ENCODE results near the gene DENND1A. TPM values are rescaled to one million over a fixed set of nuclear protein-coding genes. Genes with fewer than 3 reads are reported as not detected.

DENND1A gene
- total RNA-seq, 2 experiments from 2014 or later, result 12.2 to 14.5 TPM

DNA sequence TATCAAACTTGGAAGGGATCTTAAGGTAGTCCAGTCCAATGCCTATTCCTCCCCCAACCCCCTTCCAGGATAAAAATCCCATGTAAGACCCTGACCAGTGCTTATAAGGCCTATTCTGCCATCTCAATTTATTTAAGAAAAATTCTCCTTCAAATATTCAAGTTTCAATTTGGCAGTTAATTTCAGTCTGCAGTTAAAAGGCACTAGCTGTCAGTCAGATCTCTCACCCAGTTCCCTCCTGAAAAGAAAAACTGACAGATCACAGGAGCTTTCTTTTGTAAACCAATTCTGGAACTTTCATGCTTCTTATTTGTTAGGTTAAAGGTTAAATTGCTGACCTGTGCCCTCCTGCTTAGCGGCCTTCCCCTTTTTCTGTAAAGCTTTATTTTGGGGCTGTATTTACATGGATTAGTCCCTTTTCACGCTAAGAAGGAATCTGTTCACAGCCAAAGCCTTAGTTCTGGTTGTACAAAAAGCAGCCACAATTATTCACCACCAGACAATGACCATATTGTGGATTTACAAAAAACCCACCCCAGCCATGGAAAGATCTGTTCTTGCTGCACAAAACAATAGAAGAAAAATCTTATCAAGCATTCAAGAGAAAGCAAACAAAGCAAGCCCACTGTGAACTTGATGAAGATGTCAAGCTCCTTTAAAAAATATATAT, 68.7 kb downstream of the DENND1A start:
- no peak overlapping the region for H3K4me3 Mint-ChIP-seq
- ATAC-seq (no peak), DNase-seq (no peak)
- peaks cover 2% of the 10 kb centered on the region for H3K9me3 Mint-ChIP-seq (ENCODE audit: low read depth)
- CTCF ChIA-PET, result interaction anchor here (1.4 to 1.8 kb wide), 2 partner anchors 9 to 12 kb away, joined by 3 to 4 read pairs; no protein-coding TSS in a partner anchor
- no peaks in the 10 kb centered on the region for H3K36me3 Mint-ChIP-seq
- H3K4me1 Mint-ChIP-seq, result peaks cover 8% of the 10 kb centered on the region
- no peaks in the 10 kb centered on the region for H3K27me3 Mint-ChIP-seq
- no peak overlapping the region for H3K27ac Mint-ChIP-seq

DNA sequence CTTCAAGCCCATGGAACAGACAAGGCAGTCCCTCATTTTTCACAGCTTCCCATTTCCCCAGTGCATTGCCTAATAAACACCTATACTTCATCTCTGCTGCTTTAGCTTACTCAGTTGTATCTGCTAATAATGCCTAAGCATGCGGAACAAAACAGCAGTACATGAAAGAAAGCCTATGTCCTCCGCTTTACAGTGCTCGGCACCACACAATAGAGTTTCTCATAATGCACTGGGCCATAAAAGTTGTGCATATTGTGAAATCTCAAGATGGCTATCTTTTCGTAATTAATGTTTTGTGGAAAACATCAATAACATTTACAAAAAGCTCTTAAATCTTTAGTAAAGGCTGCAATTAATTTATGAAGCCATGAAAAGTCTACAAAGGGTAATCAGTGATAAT, 69.3 kb downstream of the DENND1A start:
- no peak overlapping the region for H3K27ac Mint-ChIP-seq
- CTCF ChIA-PET, result interaction anchor here (1.4 to 1.8 kb wide), 2 partner anchors 10 to 12 kb away, joined by 3 to 4 read pairs; no protein-coding TSS in a partner anchor

DNA sequence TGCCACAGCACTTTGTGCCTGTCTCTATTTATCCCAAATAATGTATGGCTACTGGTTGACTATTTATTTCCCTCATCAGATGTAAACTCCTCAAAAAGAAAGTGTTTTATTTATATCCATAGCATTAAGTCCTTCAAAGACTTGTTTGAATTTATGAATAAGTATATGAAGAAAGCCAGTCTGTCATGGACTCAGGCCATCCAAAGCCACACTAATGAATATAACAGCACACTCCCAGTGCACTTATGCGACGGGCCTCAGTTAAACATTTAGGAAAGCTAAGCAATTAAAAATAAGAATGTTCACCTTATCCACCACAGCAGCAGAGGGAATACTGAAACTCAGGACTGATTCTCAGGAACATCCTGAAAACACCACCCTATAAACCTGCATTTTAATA, 77.5 kb downstream of the DENND1A start:
- Mint-ChIP-seq H3K9me3 (ENCODE audit: low read depth) (peaks cover 12% of the 10 kb centered on the region), H3K4me3 (no peak overlapping the region), H3K36me3 (peaks cover 10% of the 10 kb centered on the region), H3K27me3 (no peaks in the 10 kb centered on the region), H3K27ac (no peak overlapping the region), H3K4me1 (no peaks in the 10 kb centered on the region)
- ATAC-seq (no peak), DNase-seq (no peak)
- CTCF ChIA-PET, result interaction anchor here (1.0 kb wide), 1 partner anchor 19 kb away, joined by 3 read pairs; no protein-coding TSS in a partner anchor

More for the DNA sequence above, 69.3 kb downstream of the DENND1A start:
- ATAC-seq (no peak), DNase-seq (no peak)
- Mint-ChIP-seq H3K9me3 (ENCODE audit: low read depth) (peaks cover 2% of the 10 kb centered on the region), H3K4me1 (peaks cover 2% of the 10 kb centered on the region), H3K27me3 (no peaks in the 10 kb centered on the region), H3K4me3 (no peak overlapping the region), H3K36me3 (no peaks in the 10 kb centered on the region)

DNA sequence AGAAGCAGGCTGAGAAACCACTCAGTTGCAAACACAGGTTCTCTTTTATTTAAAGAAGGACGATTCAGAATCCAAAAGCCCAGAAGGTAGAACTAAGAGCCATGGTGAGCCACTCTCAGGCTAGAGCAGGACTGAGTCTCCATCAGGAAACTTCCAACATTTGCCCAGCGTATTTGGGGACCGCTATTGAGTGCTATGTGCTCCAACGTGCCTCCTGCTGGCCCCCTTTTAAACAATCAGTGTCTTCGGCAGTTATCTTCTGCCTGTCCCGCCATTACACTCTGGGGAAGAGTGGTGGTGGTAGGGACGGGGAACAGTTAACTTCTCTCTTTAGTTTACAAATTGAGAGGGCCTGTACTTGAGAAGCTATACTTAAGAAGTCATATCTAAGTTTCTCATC, 78.1 kb downstream of the DENND1A start:
- CTCF ChIA-PET, result no interaction called here
- DNase-seq (no peak), ATAC-seq (no peak)
- Mint-ChIP-seq H3K9me3 (ENCODE audit: low read depth) (peaks cover 15% of the 10 kb centered on the region), H3K27me3 (no peaks in the 10 kb centered on the region), H3K4me3 (no peak overlapping the region), H3K36me3 (peaks cover 16% of the 10 kb centered on the region), H3K27ac (no peak overlapping the region), H3K4me1 (no peaks in the 10 kb centered on the region)

DNA sequence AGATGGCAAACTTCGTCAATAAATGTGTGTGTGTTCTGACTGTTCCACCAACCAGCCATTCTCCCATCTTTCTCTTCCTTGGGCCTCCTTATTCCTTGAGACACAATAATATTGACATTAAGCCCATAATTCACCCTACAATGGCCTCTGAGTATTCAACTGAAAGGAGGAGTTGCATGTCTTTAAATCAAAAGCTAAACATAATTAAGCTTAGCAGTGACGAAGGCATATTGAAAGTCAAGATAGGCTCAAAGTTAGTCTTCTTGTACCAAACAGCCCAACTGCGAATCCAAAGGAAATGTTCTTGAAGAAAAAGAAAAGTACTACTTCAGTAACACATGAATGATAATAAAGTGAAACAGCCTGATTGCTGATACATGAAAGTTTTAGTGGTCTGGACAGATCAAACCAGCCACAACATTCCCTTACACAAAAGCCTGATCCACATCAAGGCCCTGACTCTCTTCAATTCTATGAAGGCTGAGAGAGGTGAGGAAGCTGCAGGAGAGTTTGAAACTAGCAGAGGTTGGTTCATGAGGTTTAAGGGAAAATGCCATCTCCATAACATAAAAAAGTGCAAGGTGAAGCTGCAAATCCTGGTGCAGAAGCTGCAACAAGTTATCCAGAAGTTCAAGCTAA, 81.4 kb downstream of the DENND1A start:
- Mint-ChIP-seq H3K27ac (no peak overlapping the region), H3K27me3 (no peaks in the 10 kb centered on the region), H3K9me3 (ENCODE audit: low read depth) (peaks cover 14% of the 10 kb centered on the region), H3K36me3 (peaks cover 21% of the 10 kb centered on the region), H3K4me1 (no peaks in the 10 kb centered on the region), H3K4me3 (no peak overlapping the region)
- ATAC-seq (no peak), DNase-seq (no peak)
- CTCF ChIA-PET, result interaction anchor here (1.2 kb wide), 1 partner anchor 12 kb away, joined by 3 read pairs; no protein-coding TSS in a partner anchor

DNA sequence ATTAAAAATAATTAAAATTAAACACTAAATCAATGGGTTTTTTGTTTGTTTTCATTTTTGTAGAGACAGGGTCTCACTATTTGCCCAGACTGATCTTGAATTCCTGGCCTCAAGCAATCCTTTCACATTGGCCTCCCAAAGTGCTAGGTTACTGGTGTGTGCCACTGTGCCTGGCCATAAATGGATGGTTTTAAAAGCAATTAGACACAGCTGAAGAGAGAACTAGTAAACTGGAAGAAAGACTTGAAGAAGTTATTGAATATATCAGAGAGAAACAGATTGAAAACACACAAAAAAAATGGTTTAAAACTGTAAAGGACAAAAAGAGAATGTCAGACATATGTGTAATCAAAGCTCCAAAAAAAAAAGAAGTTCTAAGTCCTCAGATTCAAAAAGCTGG, 83.0 kb downstream of the DENND1A start:
- peaks cover 25% of the 10 kb centered on the region for H3K36me3 Mint-ChIP-seq
- ATAC-seq, result no peak
- H3K4me1 Mint-ChIP-seq, result no peaks in the 10 kb centered on the region
- H3K27me3 Mint-ChIP-seq, result no peaks in the 10 kb centered on the region
- H3K4me3 Mint-ChIP-seq, result no peak overlapping the region
- H3K9me3 Mint-ChIP-seq (ENCODE audit: low read depth), result peaks cover 14% of the 10 kb centered on the region
- no peak overlapping the region for H3K27ac Mint-ChIP-seq
- DNase-seq, result no peak
- CTCF ChIA-PET, result no interaction called here

DNA sequence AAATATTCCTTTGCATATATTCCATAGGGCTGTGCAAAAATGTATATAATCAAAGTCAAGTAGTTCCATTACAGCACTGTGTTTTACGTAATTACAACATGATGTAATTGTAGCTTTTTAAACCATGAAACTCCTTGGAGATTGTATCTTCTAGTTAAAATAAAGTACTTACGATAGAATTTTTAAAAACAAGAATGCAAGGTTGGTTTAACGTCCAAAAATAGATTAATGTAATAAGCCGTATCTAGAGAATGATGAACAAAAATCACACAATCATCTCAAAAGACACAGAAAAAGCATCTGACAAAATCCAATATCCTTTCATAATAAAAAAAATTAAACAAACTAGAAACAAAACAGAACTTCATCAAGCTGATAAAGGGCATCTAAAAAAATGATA, 86.2 kb downstream of the DENND1A start:
- no peak for ATAC-seq
- Mint-ChIP-seq H3K27ac (no peak overlapping the region), H3K4me3 (no peak overlapping the region), H3K36me3 (peaks cover 24% of the 10 kb centered on the region), H3K4me1 (no peaks in the 10 kb centered on the region), H3K27me3 (no peaks in the 10 kb centered on the region), H3K9me3 (ENCODE audit: low read depth) (peaks cover 12% of the 10 kb centered on the region)
- no peak for DNase-seq
- CTCF ChIA-PET, result no interaction called here

DNA sequence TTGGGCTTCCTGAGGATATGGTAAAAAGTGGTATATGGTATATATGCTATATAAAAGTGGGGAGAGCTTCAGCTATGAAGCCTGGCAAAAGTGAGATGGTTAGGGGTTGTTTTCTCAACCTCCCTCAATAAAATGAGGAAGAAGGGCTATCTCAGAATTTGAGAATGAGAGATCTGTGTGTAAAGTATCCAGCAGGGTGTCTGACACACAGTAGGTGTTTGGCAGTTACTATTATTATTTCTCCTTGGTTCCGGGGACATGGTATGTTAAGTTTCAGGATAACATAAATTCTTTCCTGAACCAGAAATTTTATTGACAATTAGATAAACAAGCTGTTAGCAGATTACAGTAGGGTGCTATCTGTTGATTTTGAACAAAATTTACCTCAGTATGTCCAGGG, 94.1 kb downstream of the DENND1A start:
- Mint-ChIP-seq H3K36me3 (peaks cover 11% of the 10 kb centered on the region), H3K27me3 (no peaks in the 10 kb centered on the region), H3K27ac (no peak overlapping the region), H3K9me3 (ENCODE audit: low read depth) (peaks cover 5% of the 10 kb centered on the region), H3K4me3 (no peak overlapping the region), H3K4me1 (peaks cover 14% of the 10 kb centered on the region)
- CTCF ChIA-PET, result no interaction called here
- ATAC-seq (no peak), DNase-seq (no peak)

DNA sequence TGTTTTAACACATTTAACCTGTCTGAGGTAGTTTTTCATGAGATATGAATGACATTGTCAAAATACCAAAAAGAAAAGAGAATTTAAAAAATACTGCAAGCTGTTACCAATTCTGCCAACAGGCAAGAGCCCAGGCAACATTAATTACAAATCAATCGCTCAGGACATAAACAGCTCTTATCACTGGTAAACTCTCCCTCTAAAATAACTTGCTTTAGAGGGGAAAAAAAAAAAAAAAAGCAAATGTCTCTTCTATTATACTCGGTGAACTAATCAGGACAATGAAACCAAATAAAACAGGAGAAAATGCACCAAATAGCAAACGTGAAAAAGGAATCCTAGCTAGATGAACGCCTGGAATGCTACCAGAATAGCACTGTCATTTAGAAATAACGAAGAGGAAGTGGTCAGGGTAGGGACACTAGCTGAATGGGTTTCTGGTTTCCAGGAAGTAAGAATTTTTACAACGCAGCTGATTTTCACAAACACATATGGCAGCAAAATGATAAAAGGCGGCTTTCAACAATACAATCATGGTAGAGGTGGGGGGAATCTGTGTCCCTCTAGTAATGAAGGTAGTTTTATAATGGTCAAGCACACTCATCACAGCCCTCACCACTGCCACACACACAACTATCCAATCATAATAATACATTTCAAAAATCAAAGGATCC, 94.9 kb downstream of the DENND1A start:
- no peak for ATAC-seq
- H3K4me1 Mint-ChIP-seq, result peaks cover 14% of the 10 kb centered on the region
- no peak for DNase-seq
- no peak overlapping the region for H3K27ac Mint-ChIP-seq
- peak overlapping the region; percentile 3 for H3K4me3 Mint-ChIP-seq
- peaks cover 8% of the 10 kb centered on the region for H3K9me3 Mint-ChIP-seq (ENCODE audit: low read depth)
- CTCF ChIA-PET, result interaction anchor here (1.2 to 1.3 kb wide), 2 partner anchors 11 to 293 kb away, joined by 3 read pairs; no protein-coding TSS in a partner anchor
- peaks cover 13% of the 10 kb centered on the region for H3K36me3 Mint-ChIP-seq
- H3K27me3 Mint-ChIP-seq, result no peaks in the 10 kb centered on the region

DNA sequence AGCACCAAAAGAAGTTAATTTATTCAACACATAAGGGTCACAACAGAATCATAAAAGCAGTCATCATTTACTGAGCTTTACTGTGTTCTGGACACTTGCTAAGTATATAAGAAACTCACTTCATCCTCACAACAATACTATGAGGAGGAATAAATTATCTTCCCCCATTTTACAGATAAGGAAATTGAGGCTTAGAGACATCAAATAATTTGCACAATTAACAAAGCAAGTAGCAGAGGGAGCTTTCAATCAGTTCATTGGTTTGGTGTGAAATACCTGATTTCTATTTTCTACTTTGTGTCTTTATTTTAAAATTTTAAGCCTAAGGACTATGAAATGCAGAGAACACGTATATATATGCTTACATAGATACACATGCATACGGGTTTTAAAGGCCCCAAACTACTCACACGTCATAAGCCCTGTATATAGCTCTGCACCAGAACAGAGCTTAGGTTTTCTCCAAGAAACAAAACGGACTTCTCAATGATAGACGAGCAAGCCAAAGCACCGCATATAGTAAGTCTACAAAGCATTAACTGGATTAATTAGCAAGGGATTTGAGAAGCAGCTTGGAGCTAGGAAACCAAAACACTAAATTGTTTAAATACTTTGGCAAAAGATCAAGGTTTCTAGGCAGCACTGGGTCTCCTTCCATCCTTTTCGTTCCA, 95.6 kb downstream of the DENND1A start:
- CTCF ChIA-PET, result interaction anchor here (1.2 to 1.3 kb wide), 2 partner anchors 11 to 292 kb away, joined by 3 read pairs; no protein-coding TSS in a partner anchor
- Mint-ChIP-seq H3K27ac (no peak overlapping the region), H3K36me3 (peaks cover 17% of the 10 kb centered on the region), H3K4me3 (no peak overlapping the region), H3K9me3 (ENCODE audit: low read depth) (peaks cover 13% of the 10 kb centered on the region), H3K4me1 (peaks cover 14% of the 10 kb centered on the region), H3K27me3 (no peaks in the 10 kb centered on the region)
- ATAC-seq, result no peak
- no peak for DNase-seq

DNA sequence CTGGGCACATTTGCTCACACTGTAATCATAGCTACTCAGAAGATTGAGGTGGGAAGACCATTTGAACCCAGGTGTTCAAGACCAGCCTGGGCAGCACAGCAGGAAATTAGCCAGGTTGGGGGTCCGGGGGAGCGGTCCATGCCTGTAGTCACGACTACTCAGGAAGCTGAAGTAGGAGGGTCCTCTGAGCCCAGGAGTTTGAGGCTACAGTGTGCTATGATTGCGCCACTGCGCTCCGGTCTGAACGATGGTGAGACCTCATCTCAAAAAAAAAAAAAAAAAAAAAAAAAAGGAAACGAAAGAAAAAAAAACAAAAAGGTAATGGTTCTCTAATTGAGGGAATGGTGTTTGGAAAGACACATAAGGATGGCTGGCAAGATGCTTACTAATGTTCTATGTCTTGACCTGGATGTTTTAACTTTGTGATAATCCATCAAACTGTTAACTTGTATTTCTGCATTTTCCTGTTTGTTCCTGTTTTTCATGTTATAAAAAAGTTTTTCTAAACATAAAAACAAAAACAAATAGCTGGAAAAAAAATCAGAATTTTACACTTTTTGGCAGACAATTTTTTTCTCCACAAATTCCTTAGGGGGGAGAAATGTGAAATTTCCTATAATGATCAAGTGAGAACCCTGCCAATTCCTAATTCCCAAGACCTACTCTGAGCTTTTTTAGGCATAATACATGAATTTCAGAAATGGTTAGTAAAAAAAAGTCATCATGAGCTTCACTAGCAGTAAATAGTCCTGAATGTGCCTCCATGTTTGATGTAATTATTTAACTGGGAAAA, 96.9 kb downstream of the DENND1A start:
- H3K4me1 Mint-ChIP-seq, result peaks cover 14% of the 10 kb centered on the region
- DNase-seq, result no peak
- H3K27ac Mint-ChIP-seq, result no peak overlapping the region
- peaks cover 25% of the 10 kb centered on the region for H3K36me3 Mint-ChIP-seq
- H3K4me3 Mint-ChIP-seq, result no peak overlapping the region
- CTCF ChIA-PET, result interaction anchor here (0.8 kb wide), 1 partner anchor 8 kb away, joined by 3 read pairs; no protein-coding TSS in a partner anchor
- no peak for ATAC-seq
- peaks cover 22% of the 10 kb centered on the region for H3K9me3 Mint-ChIP-seq (ENCODE audit: low read depth)
- H3K27me3 Mint-ChIP-seq, result no peaks in the 10 kb centered on the region

DNA sequence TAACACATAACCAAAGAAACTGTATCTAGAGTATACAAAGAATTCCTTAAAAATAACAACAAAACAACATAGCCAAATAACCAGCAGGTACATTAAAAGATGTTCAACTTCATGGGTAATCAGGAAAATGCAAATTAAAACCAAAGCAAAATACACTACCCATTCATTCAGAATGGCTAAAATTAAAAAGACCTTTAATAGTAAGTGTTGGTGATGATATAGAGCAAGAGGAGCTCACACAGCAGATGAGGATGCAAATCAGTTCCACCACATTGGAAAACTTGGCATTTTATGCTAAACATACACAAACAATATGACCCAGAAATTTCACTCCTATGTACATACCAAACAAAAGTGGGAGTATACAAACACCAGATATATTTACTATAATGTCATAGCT, 97.8 kb downstream of the DENND1A start:
- CTCF ChIA-PET, result no interaction called here
- H3K36me3 Mint-ChIP-seq, result peaks cover 28% of the 10 kb centered on the region
- H3K9me3 Mint-ChIP-seq (ENCODE audit: low read depth), result peaks cover 28% of the 10 kb centered on the region
- no peaks in the 10 kb centered on the region for H3K27me3 Mint-ChIP-seq
- ATAC-seq, result no peak
- no peak overlapping the region for H3K4me3 Mint-ChIP-seq
- no peak overlapping the region for H3K27ac Mint-ChIP-seq
- H3K4me1 Mint-ChIP-seq, result peaks cover 14% of the 10 kb centered on the region
- DNase-seq, result no peak

DNA sequence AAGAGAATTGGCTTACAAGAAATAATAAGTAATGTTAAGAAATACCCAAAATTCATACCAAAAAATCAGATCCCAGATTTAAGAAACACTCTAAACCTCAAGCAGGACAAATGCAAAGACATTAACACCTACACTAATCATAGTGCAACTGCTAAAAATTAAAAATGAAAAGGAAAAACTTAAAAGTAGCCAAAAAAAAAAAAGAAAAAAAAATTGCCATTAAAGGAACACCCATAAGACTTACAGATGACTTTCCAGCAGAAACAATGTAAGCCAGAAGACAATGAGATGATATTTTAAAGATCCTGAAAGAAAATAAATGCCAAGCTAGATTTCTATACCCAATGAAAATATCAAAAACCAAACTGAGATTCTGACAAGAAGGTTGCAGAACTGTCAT, 101.5 kb downstream of the DENND1A start:
- CTCF ChIA-PET, result no interaction called here
- H3K36me3 Mint-ChIP-seq, result peaks cover 29% of the 10 kb centered on the region
- no peak for ATAC-seq
- H3K4me3 Mint-ChIP-seq, result no peak overlapping the region
- no peaks in the 10 kb centered on the region for H3K4me1 Mint-ChIP-seq
- DNase-seq, result no peak
- H3K27me3 Mint-ChIP-seq, result no peaks in the 10 kb centered on the region
- no peak overlapping the region for H3K27ac Mint-ChIP-seq
- H3K9me3 Mint-ChIP-seq (ENCODE audit: low read depth), result peaks cover 32% of the 10 kb centered on the region
